AG10803 (cell line): ENCODE results near the gene POU2F3.

Source experiments
- DNase-seq: peaks from one replicate; pipeline ENCODE4 v3.0.0; 2010; ENCODE audit warnings: low read depth
- H3K4me3 ChIP-seq: 2 replicates; pipeline ENCODE4 v1.5.1; 2011; ENCODE audit warnings: mild to moderate bottlenecking, low read length, control low read depth
- TF ChIP-seq, protein P1 (sequence below): conservative IDR thresholded peaks from 2 replicates; pipeline ENCODE4 v1.5.1; 2011; ENCODE audit warnings: mild to moderate bottlenecking, low read length, control low read depth, inconsistent platforms

Gene POU2F3

GRCh38 chr11:120283124-120283523 is 43.2 kb downstream of the POU2F3 start:
- no peak for DNase-seq
- TF ChIP-seq, protein P1, sequence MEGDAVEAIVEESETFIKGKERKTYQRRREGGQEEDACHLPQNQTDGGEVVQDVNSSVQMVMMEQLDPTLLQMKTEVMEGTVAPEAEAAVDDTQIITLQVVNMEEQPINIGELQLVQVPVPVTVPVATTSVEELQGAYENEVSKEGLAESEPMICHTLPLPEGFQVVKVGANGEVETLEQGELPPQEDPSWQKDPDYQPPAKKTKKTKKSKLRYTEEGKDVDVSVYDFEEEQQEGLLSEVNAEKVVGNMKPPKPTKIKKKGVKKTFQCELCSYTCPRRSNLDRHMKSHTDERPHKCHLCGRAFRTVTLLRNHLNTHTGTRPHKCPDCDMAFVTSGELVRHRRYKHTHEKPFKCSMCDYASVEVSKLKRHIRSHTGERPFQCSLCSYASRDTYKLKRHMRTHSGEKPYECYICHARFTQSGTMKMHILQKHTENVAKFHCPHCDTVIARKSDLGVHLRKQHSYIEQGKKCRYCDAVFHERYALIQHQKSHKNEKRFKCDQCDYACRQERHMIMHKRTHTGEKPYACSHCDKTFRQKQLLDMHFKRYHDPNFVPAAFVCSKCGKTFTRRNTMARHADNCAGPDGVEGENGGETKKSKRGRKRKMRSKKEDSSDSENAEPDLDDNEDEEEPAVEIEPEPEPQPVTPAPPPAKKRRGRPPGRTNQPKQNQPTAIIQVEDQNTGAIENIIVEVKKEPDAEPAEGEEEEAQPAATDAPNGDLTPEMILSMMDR, result no peak
- no peak overlapping the region for H3K4me3 ChIP-seq

DNA sequence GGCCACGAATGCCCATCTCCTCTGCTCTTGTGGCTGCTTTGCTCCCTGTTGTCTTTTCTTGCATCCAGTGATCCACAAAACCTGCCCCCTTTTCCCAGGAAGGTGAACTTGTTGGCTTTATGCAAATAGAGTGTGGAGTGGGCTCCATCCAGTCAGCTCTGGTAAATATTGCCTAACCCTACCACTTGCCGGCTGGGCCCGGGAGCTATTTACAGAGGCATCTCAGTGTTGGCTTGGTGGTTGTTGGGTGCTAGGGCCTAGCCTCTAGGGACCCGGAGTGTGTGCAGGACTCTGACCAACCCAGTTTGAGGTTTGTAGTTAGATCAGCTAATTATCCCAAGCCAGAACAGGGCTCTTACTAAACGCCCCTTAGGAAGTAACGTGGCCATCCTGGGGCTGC is 44.3 kb downstream of the POU2F3 start:
- TF ChIP-seq, protein P1, result no peak
- H3K4me3 ChIP-seq, result no peak overlapping the region
- no peak for DNase-seq

DNA sequence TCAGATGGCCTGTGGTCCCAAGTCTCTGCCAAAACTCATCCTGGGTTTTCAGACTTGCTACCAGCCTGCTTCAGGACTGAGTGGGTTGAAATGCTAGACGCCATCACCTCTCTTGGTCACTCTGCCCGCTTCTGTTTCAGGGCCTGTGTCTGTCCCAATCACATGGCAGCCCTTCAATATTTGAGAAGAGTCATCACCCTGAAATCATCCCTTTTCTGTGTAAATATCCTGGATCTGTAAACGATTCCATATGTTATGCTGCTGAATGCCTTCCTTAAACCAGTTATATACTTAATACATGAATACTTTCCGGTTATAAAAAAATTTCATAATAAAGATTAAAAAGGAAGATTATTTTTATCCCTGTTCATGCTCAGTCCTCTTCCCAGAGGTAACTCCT is 45.3 kb downstream of the POU2F3 start:
- TF ChIP-seq, protein P1, result no peak
- peak; percentile 59 for DNase-seq
- H3K4me3 ChIP-seq, result no peak overlapping the region

DNA sequence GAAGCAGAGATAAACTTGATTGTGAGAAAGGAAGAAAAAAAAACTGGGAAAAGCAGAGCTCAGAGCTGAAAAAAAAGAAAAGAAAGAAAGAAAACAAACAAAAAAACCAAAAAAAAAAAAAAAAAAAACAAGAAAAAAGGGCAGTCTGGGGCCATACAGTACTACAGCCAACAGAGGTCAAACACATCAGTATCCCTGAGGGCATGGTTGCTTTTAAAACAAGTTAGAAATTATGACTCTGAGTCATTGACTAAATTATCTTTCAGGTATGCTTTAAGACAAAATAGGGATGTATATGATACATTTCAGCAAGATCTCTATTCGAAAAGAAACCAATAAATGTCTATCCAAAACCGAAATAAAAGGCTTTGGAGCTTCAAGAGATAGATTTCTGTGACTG is 48.1 kb downstream of the POU2F3 start:
- no peak for DNase-seq
- no peak overlapping the region for H3K4me3 ChIP-seq
- TF ChIP-seq, protein P1, result no peak

DNA sequence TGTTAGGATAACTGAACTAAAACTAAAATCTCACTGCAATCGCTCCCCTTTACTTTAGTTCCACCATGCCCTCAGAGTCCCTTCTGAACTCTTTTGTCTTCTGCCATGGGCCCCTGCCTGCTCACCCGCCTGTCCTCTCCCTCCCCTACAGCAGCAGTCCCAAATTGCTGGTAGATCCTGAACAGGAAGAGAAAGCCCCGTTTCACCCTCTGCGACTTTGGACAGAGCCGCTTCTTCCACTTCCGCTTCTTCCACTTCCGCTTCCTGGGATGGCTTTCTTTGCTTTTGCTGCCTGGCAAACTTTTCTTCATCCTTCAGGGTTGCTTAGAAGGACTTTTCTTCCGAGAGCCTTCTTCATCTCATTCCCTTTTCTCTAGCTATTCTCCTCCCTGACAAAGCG is 49.5 kb downstream of the POU2F3 start:
- no peak overlapping the region for H3K4me3 ChIP-seq
- DNase-seq, result no peak
- TF ChIP-seq, protein P1, result no peak

- no peak overlapping the region for H3K4me3 ChIP-seq
- no peak for DNase-seq
- TF ChIP-seq, protein P1, result no peak
Measured at GRCh38 chr11:120290956-120291355, 51.0 kb downstream of the POU2F3 start.

DNA sequence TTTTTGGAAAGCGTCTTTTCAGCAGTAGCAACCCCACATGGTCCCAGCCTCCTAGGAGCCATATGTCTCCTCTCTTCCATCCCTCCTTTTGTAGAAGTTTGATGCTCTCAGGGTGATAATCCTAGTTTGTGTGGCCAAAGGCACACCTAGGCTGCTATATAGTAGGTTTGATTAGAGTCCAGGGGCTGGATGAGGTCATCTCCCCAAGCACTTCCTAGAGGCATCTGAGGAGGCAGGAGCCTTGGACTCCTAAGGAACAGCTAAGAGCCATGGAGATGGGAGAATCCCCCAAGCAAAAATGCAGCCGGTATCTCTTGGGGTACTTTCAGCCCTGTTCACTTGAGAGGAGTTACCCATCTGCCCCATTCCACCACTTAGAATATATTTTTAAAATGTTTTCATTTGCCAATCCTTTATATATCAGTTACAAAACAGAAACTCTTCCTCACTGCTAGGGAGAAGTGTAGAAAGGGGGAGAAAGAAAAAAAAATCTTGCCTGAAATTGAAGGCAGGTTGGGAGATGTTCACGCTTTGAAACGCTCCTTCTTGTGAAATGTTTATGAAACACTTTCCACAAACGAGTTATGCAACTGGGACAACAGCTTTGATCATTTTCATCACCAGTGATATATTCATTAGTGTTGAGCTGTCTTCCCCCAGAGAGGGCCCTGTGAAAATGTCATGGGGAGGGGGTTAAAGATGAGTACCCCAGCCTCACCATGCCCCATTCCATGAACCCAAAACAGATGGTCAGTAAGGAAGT is 53.3 kb downstream of the POU2F3 start:
- H3K4me3 ChIP-seq, result no peak overlapping the region
- TF ChIP-seq, protein P1, result no peak
- DNase-seq, result no peak
